Prostate gland (tissue), 2 donors: ENCODE measurements around the gene LDB2.

ENCODE experiments used
- CTCF ChIP-seq, 4 experiments: fragments of 200-600 bp in 2 of 4; fragments of 450-650 bp in 2 of 4; sonication (generic) in 2 of 4; IDR thresholded peaks; 1 replicate in 3 of 4; 2 replicates in 1 of 4; pipeline ENCODE4 v1.5.1; 2016 to 2019; ENCODE audit warnings: antibody characterized with exemption in 4 of 4, mild to moderate bottlenecking in 2 of 4, moderate library complexity in 2 of 4
- POLR2A ChIP-seq: fragments of 450-650 bp; IDR thresholded peaks from one replicate; pipeline ENCODE4 v1.6.1; 2016; ENCODE audit warnings: antibody characterized with exemption, mild to moderate bottlenecking
- POLR2AphosphoS5 ChIP-seq: sonication (generic); formaldehyde crosslinking; IDR thresholded peaks from one replicate; pipeline ENCODE4 v1.6.1; 2017; ENCODE audit warnings: antibody characterized with exemption

DNA sequence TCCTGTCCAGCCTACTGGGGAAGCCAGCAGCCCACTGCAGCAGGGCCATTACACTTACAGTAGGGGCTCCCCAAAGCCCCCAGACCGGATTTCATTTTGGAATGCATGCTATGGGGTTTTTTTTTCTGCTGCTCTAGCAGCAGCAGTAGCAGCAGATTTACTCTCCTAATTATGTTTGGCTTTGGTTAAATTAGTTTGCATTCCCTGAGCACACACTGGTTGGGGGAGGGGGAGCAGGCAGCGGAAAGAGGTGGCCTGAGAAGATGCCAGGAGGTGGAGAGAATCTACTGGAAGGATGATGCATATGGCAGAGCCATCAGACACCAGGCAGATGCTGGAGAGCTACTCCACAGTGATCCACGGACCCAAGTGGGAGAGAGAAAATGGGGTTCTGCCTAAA is 109.6 kb downstream of the LDB2 start:
- TF ChIP-seq POLR2A (no peak), CTCF (IDR thresholded peaks at IDR 0.05) (no peak), POLR2AphosphoS5 (no peak)
